Fibroblast of skin of left quadriceps (primary cell): ENCODE measurements around the gene AMPD2.

Source experiments
- DNase-seq, 2 experiments: peaks; one replicate each; pipeline ENCODE4 v3.0.0-alpha.2; 2013; ENCODE audit warnings: low read depth in 2 of 2

The AMPD2 gene

GRCh38 chr1:109619576-109620400, at the start of gene AMPD2, which contains the start of gene GNAT2:
AMPD2 (plus strand) TSS chr1:109619837; CDS start chr1:109621176, 1,339 bp downstream.
GNAT2 (minus strand) TSS chr1:109619616; CDS start chr1:109612870, 6,746 bp downstream.
- peak; percentile 63 to 66 for DNase-seq

- DNase-seq: no peak
Observed at GRCh38 chr1:109570414-109570813, 49.2 kb upstream of the AMPD2 start.

GRCh38 chr1:109573785-109574184, 45.9 kb upstream of the AMPD2 start:
- no peak for DNase-seq

GRCh38 chr1:109578947-109579443, 40.6 kb upstream of the AMPD2 start:
- no peak for DNase-seq

- DNase-seq: no peak
Observed at GRCh38 chr1:109579491-109579890, 40.1 kb upstream of the AMPD2 start.

- DNase-seq: no peak
Observed at GRCh38 chr1:109582021-109582420, 37.6 kb upstream of the AMPD2 start.

GRCh38 chr1:109584766-109585165, 34.9 kb upstream of the AMPD2 start:
- DNase-seq: no peak

- DNase-seq: no peak
Observed at GRCh38 chr1:109586055-109586454, 33.6 kb upstream of the AMPD2 start.

GRCh38 chr1:109589177-109589576, 30.5 kb upstream of the AMPD2 start:
- no peak for DNase-seq

GRCh38 chr1:109589679-109590078, 30.0 kb upstream of the AMPD2 start:
- no peak for DNase-seq

- DNase-seq: no peak
Observed at GRCh38 chr1:109592916-109593315, 26.7 kb upstream of the AMPD2 start.

- DNase-seq: peak; percentile 54 to 61
Observed at GRCh38 chr1:109595531-109595930, 24.1 kb upstream of the AMPD2 start.

- DNase-seq: no peak
Observed at GRCh38 chr1:109598156-109598555, 21.5 kb upstream of the AMPD2 start.

GRCh38 chr1:109598655-109599054, 21.0 kb upstream of the AMPD2 start:
- DNase-seq: no peak

GRCh38 chr1:109603229-109603628, 16.4 kb upstream of the AMPD2 start:
- DNase-seq: no peak

GRCh38 chr1:109605381-109605780, 14.3 kb upstream of the AMPD2 start:
- no peak for DNase-seq

- DNase-seq: no peak
Observed at GRCh38 chr1:109609881-109610280, 9.8 kb upstream of the AMPD2 start.

GRCh38 chr1:109610609-109611307, 8.9 kb upstream of the AMPD2 start:
- no peak for DNase-seq

GRCh38 chr1:109611308-109611990, 8.2 kb upstream of the AMPD2 start:
- no peak for DNase-seq

GRCh38 chr1:109613361-109614147, 6.1 kb upstream of the AMPD2 start:
- DNase-seq: no peak

- DNase-seq: no peak
Observed at GRCh38 chr1:109615879-109616278, 3.8 kb upstream of the AMPD2 start.
